HEK293 (cell line): ENCODE results near the gene EXOG.

Experiments used
- CTCF ChIA-PET: fragments of 350-600 bp; formaldehyde crosslinking; extraction: SDS; loops from one replicate; lab custom pipeline; 2021; ENCODE audit warnings: antibody characterized with exemption; lab: Yijun Ruan, JAX
- POLR2A ChIA-PET: fragments of 300-600 bp; formaldehyde crosslinking; extraction: SDS; loops from one replicate; lab custom pipeline; 2020; ENCODE audit warnings: antibody characterized with exemption, inconsistent platforms; lab: Yijun Ruan, JAX
- H3K27ac ChIP-seq: fragments of 200-500 bp; sonication (Bioruptor generic); 2 replicates; pipeline ENCODE4 v1.5.1; 2014; ENCODE audit warnings: low read depth, low read length, control low read depth, inconsistent platforms; ENCODE audit errors: extremely low read depth
- H3K36me3 ChIP-seq, 2 experiments: fragments of 200-500 bp in 1 of 2; sonication (Bioruptor generic) in 1 of 2; 1 replicate in 1 of 2; 2 replicates in 1 of 2; pipeline ENCODE4 v1.5.1; 2014 to 2017; ENCODE audit warnings: inconsistent platforms in 2 of 2, low read length in 2 of 2; ENCODE audit not compliant: control insufficient read depth in 2 of 2, insufficient read depth in 1 of 2
- H3K4me1 ChIP-seq: fragments of 200-500 bp; sonication (Bioruptor generic); 2 replicates; pipeline ENCODE4 v1.5.1; 2014; ENCODE audit warnings: mild to moderate bottlenecking, low read length, inconsistent platforms; ENCODE audit not compliant: control insufficient read depth, insufficient read depth
- H3K4me3 ChIP-seq: 2 replicates; pipeline ENCODE4 v1.5.1; 2011; ENCODE audit warnings: low read depth, mild to moderate bottlenecking, control low read depth, low read length, moderate library complexity
- H3K9me3 ChIP-seq: fragments of 200-500 bp; sonication (Bioruptor generic); 2 replicates; pipeline ENCODE4 v1.5.1; 2014; ENCODE audit warnings: low read depth, low read length, inconsistent platforms; ENCODE audit not compliant: control insufficient read depth, insufficient read depth
- KLF17 ChIP-seq: fragments of 450-650 bp; formaldehyde crosslinking; IDR thresholded peaks from 2 replicates; pipeline ENCODE4 v1.5.1; 2016; ENCODE audit warnings: missing biosample characterization, missing genetic modification characterization
- OSR2 ChIP-seq: fragments of 450-650 bp; formaldehyde crosslinking; IDR thresholded peaks from 2 replicates; pipeline ENCODE4 v1.5.1; 2016; ENCODE audit warnings: missing biosample characterization, missing genetic modification characterization
- PRDM10 ChIP-seq: fragments of 450-650 bp; formaldehyde crosslinking; IDR thresholded peaks from 2 replicates; pipeline ENCODE4 v1.5.1; 2016; ENCODE audit warnings: missing biosample characterization, missing genetic modification characterization
- SCRT2 ChIP-seq: fragments of 450-650 bp; formaldehyde crosslinking; IDR thresholded peaks from 2 replicates; pipeline ENCODE4 v1.5.1; 2016; ENCODE audit warnings: missing biosample characterization, missing genetic modification characterization
- TSHZ1 ChIP-seq: fragments of 450-650 bp; formaldehyde crosslinking; IDR thresholded peaks from 2 replicates; pipeline ENCODE4 v1.5.1; 2016; ENCODE audit warnings: missing biosample characterization, missing genetic modification characterization, borderline replicate concordance
- WT1 ChIP-seq: fragments of 450-650 bp; formaldehyde crosslinking; IDR thresholded peaks from 2 replicates; pipeline ENCODE4 v1.5.1; 2016; ENCODE audit warnings: missing biosample characterization, missing genetic modification characterization
- YY2 ChIP-seq: fragments of 450-650 bp; formaldehyde crosslinking; IDR thresholded peaks from 2 replicates; pipeline ENCODE4 v1.5.1; 2016; ENCODE audit warnings: missing biosample characterization, missing genetic modification characterization
- ZNF239 ChIP-seq: fragments of 450-650 bp; formaldehyde crosslinking; IDR thresholded peaks from 2 replicates; pipeline ENCODE4 v1.5.1; 2016; ENCODE audit warnings: missing biosample characterization, missing genetic modification characterization
- ZNF37A ChIP-seq: fragments of 450-650 bp; IDR thresholded peaks from 2 replicates; pipeline ENCODE4 v1.5.1; 2018; ENCODE audit warnings: missing biosample characterization, missing genetic modification characterization
- ZNF426 ChIP-seq: fragments of 450-650 bp; formaldehyde crosslinking; IDR thresholded peaks from 2 replicates; pipeline ENCODE4 v1.5.1; 2017; ENCODE audit warnings: missing biosample characterization, missing genetic modification characterization, mild to moderate bottlenecking, inconsistent platforms, moderate library complexity
- ZNF433 ChIP-seq: fragments of 450-650 bp; formaldehyde crosslinking; IDR thresholded peaks from 2 replicates; pipeline ENCODE4 v1.5.1; 2016; ENCODE audit warnings: missing biosample characterization, missing genetic modification characterization, low read depth
- ZNF48 ChIP-seq: fragments of 450-650 bp; formaldehyde crosslinking; IDR thresholded peaks from 2 replicates; pipeline ENCODE4 v1.5.1; 2016; ENCODE audit warnings: missing biosample characterization, missing genetic modification characterization
- ZNF521 ChIP-seq: fragments of 450-650 bp; formaldehyde crosslinking; IDR thresholded peaks from 2 replicates; pipeline ENCODE4 v1.5.1; 2017; ENCODE audit warnings: missing biosample characterization, mild to moderate bottlenecking, missing genetic modification characterization
- ZNF571 ChIP-seq: fragments of 450-650 bp; formaldehyde crosslinking; IDR thresholded peaks from 2 replicates; pipeline ENCODE4 v1.5.0; 2017; ENCODE audit warnings: missing biosample characterization, missing genetic modification characterization
- ZNF621 ChIP-seq: fragments of 450-650 bp; formaldehyde crosslinking; IDR thresholded peaks from 2 replicates; pipeline ENCODE4 v1.5.1; 2017; ENCODE audit warnings: missing biosample characterization, missing genetic modification characterization
- ZNF645 ChIP-seq: fragments of 450-650 bp; formaldehyde crosslinking; IDR thresholded peaks from 2 replicates; pipeline ENCODE4; 2016; ENCODE audit warnings: missing biosample characterization, missing genetic modification characterization
- ZNF654 ChIP-seq: fragments of 450-650 bp; formaldehyde crosslinking; IDR thresholded peaks from 2 replicates; pipeline ENCODE4 v1.5.1; 2016; ENCODE audit warnings: low read depth, missing biosample characterization, missing genetic modification characterization
- ZNF792 ChIP-seq: fragments of 450-650 bp; formaldehyde crosslinking; IDR thresholded peaks from 2 replicates; pipeline ENCODE4 v1.5.1; 2016; ENCODE audit warnings: missing biosample characterization, missing genetic modification characterization
- ZSCAN18 ChIP-seq: fragments of 450-650 bp; formaldehyde crosslinking; IDR thresholded peaks from 2 replicates; pipeline ENCODE4 v1.5.1; 2016; ENCODE audit warnings: missing biosample characterization, missing genetic modification characterization

EXOG gene

GRCh38 chr3:38538773-38539353, 42.7 kb downstream of the EXOG start (continued):
- TF ChIP-seq PRDM10 (tag by site-specific recombination) (no peak), YY2 (tag by site-specific recombination) (no peak), ZNF645 (no peak), KLF17 (tag by site-specific recombination) (peak; percentile 82; the same call in 1 of the 2 replicates), ZNF239 (tag by site-specific recombination) (no peak), ZNF433 (tag by site-specific recombination) (no peak), WT1 (tag by site-specific recombination) (no peak), TSHZ1 (tag by site-specific recombination) (no peak), ZNF426 (tag by site-specific recombination) (no peak)

GRCh38 chr3:38541806-38542205, 45.7 kb downstream of the EXOG start:
- Histone ChIP-seq H3K27ac (no peak overlapping the region), H3K4me1 (no peaks in the 10 kb centered on the region), H3K36me3 (no peaks in the 10 kb centered on the region), H3K9me3 (no peaks in the 10 kb centered on the region), H3K4me3 (no peak overlapping the region)
- CTCF ChIA-PET = no interaction called here
- POLR2A ChIA-PET = interaction anchor here (0.8 kb wide), 1 partner anchor 20 kb away, joined by 3 read pairs; no protein-coding TSS in a partner anchor
- no peak for TF ChIP-seq ZNF621
- no peak for TF ChIP-seq ZNF37A (tag by site-specific recombination)
- TF ChIP-seq SCRT2 (tag by site-specific recombination) = no peak
- no peak for TF ChIP-seq OSR2 (tag by site-specific recombination)
- TF ChIP-seq ZNF521 = no peak
- no peak for TF ChIP-seq ZNF48 (tag by site-specific recombination)
- no peak for TF ChIP-seq ZSCAN18 (tag by site-specific recombination)
- TF ChIP-seq ZNF654 (tag by site-specific recombination) = no peak
- TF ChIP-seq ZNF571 (tag by site-specific recombination) = no peak
- no peak for TF ChIP-seq ZNF792 (tag by site-specific recombination)
